Measurements from ENCODE around the gene NMNAT2. TPM values are rescaled to one million over a fixed set of nuclear protein-coding genes. Genes with fewer than 3 reads are reported as not detected.

NMNAT2 gene
- total RNA-seq, 1 experiment from 2014 or later, result 8.8 TPM

- no peak for DNase-seq (ENCODE audit: low spot score)
These were observed 26.1 kb upstream of the NMNAT2 start for GRCh38 chr1:183444243-183444642.

More at GRCh38 chr1:183444243-183444642, 26.1 kb upstream of the NMNAT2 start:
- POLR2A ChIA-PET, result no interaction called here
- Mint-ChIP-seq H3K4me3 (no peak overlapping the region), H3K27ac (no peak overlapping the region), H3K4me1 (peaks cover 8% of the 10 kb centered on the region; the same call in 1 of the 2 replicates), H3K27me3 (ENCODE audit: low read depth) (no peaks in the 10 kb centered on the region), H3K36me3 (no peaks in the 10 kb centered on the region), H3K9me3 (no peaks in the 10 kb centered on the region)
- CTCF ChIA-PET, result no interaction called here
- ATAC-seq, result no peak
- no peak for TF ChIP-seq JUN (CRISPR knock-in tag; IDR thresholded peaks at IDR 0.05)
- TF ChIP-seq ZNF671 (CRISPR knock-in tag; IDR thresholded peaks at IDR 0.05), result no peak
- no peak for TF ChIP-seq ZNF138 (CRISPR knock-in tag; conservative IDR thresholded peaks at IDR 0.05)
- TF ChIP-seq NR3C1 (CRISPR knock-in tag; conservative IDR thresholded peaks at IDR 0.05; ENCODE audit: low read depth), result no peak
- no peak for TF ChIP-seq ZBTB21 (CRISPR knock-in tag; IDR thresholded peaks at IDR 0.05; ENCODE audit: borderline replicate concordance)
- TF ChIP-seq ZNF219 (CRISPR knock-in tag; IDR thresholded peaks at IDR 0.05; ENCODE audit: borderline replicate concordance), result no peak
- no peak for TF ChIP-seq IRF1 (CRISPR knock-in tag; IDR thresholded peaks at IDR 0.05)
- TF ChIP-seq AFF4 (CRISPR knock-in tag; IDR thresholded peaks at IDR 0.05; ENCODE audit: borderline replicate concordance), result no peak
- TF ChIP-seq USF1 (CRISPR knock-in tag; IDR thresholded peaks at IDR 0.05), result no peak
- TF ChIP-seq CREM (CRISPR knock-in tag; IDR thresholded peaks at IDR 0.05), result no peak
- TF ChIP-seq NR1H2 (CRISPR knock-in tag; IDR thresholded peaks at IDR 0.05), result no peak
- no peak for TF ChIP-seq TP53 (CRISPR knock-in tag; IDR thresholded peaks at IDR 0.05)
- TF ChIP-seq PREB (CRISPR knock-in tag; IDR thresholded peaks at IDR 0.05; ENCODE audit: borderline replicate concordance), result no peak
- TF ChIP-seq MAX (CRISPR knock-in tag; IDR thresholded peaks at IDR 0.05), result no peak
- no peak for TF ChIP-seq E2F1 (CRISPR knock-in tag; IDR thresholded peaks at IDR 0.05)
- TF ChIP-seq EMX1 (CRISPR knock-in tag; IDR thresholded peaks at IDR 0.05), result no peak
- TF ChIP-seq ATF3 (CRISPR knock-in tag; conservative IDR thresholded peaks at IDR 0.05), result no peak
- TF ChIP-seq CDX4 (CRISPR knock-in tag; IDR thresholded peaks at IDR 0.05; ENCODE audit: borderline replicate concordance), result no peak
- no peak for TF ChIP-seq MLX (CRISPR knock-in tag; IDR thresholded peaks at IDR 0.05)
- TF ChIP-seq TEAD4 (CRISPR knock-in tag; IDR thresholded peaks at IDR 0.05), result no peak
